Hepatocyte (in vitro differentiated cells): ENCODE results near the gene ABCA1. TPM values are rescaled to one million over a fixed set of nuclear protein-coding genes. Genes with fewer than 3 reads are reported as not detected.

Source experiments
- DNase-seq: peaks from one replicate; pipeline ENCODE4 v3.0.0-alpha.2; 2016; ENCODE audit warnings: low spot score
- H2AFZ ChIP-seq: fragments of 200-600 bp; sonication (generic); 2 replicates; pipeline ENCODE4 v1.6.0; 2016; ENCODE audit warnings: antibody characterized with exemption, mild to moderate bottlenecking
- H3K27ac ChIP-seq: fragments of 200-600 bp; sonication (generic); 2 replicates; pipeline ENCODE4 v1.5.1; 2016; ENCODE audit warnings: mild to moderate bottlenecking
- H3K27me3 ChIP-seq: fragments of 200-600 bp; sonication (generic); 2 replicates; pipeline ENCODE4 v1.6.1; 2016
- H3K36me3 ChIP-seq: fragments of 200-600 bp; sonication (generic); replicated peaks from 2 replicates; pipeline ENCODE4 v1.5.1; 2016; ENCODE audit warnings: low read depth; ENCODE audit not compliant: insufficient read depth
- H3K4me1 ChIP-seq: fragments of 200-600 bp; sonication (generic); 2 replicates; pipeline ENCODE4 v1.5.1; 2016; ENCODE audit warnings: mild to moderate bottlenecking, moderate library complexity; ENCODE audit not compliant: insufficient read depth
- H3K4me2 ChIP-seq: fragments of 200-600 bp; sonication (generic); 2 replicates; pipeline ENCODE4 v1.6.0; 2016
- H3K4me3 ChIP-seq: fragments of 200-600 bp; sonication (generic); 2 replicates; pipeline ENCODE4 v1.5.1; 2016; ENCODE audit warnings: mild to moderate bottlenecking
- H3K79me2 ChIP-seq: fragments of 200-600 bp; sonication (generic); 2 replicates; pipeline ENCODE4 v1.6.0; 2017; ENCODE audit warnings: mild to moderate bottlenecking
- H3K9me2 ChIP-seq: fragments of 200-600 bp; sonication (generic); replicated peaks from 2 replicates; pipeline ENCODE4 v1.6.0; 2017; ENCODE audit warnings: mild to moderate bottlenecking; ENCODE audit not compliant: insufficient read depth
- H3K9me3 ChIP-seq: fragments of 200-600 bp; sonication (generic); 2 replicates; pipeline ENCODE4 v1.5.1; 2016; ENCODE audit warnings: low read depth, mild to moderate bottlenecking
- H4K20me1 ChIP-seq: fragments of 200-600 bp; sonication (generic); 2 replicates; pipeline ENCODE4 v1.6.0; 2016; ENCODE audit warnings: mild to moderate bottlenecking; ENCODE audit not compliant: insufficient read depth, poor library complexity, severe bottlenecking
- EZH2 ChIP-seq: fragments of 200-600 bp; sonication (generic); IDR thresholded peaks from 2 replicates; pipeline ENCODE4 v1.6.1; 2016; ENCODE audit warnings: antibody characterized with exemption, mild to moderate bottlenecking, borderline replicate concordance
- EZH2phosphoT487 ChIP-seq: fragments of 200-600 bp; sonication (generic); IDR thresholded peaks from one replicate; pipeline ENCODE4 v1.6.1; 2018; ENCODE audit warnings: antibody characterized with exemption, mild to moderate bottlenecking, low read depth, moderate library complexity; ENCODE audit not compliant: unreplicated experiment, severe bottlenecking
- WGBS: methylation state at CpG from one replicate; pipeline ENCODE4 v1.1.6; 2016; ENCODE audit warnings: low lambda C conversion rate; ENCODE audit errors: missing lambda C conversion rate; 5-methylcytosine and 5-hydroxymethylcytosine counted together
- polyA plus RNA-seq: library from polyadenylated mRNA; unstranded; fragments of >200 nt; fragmentation: Nextera tagmentation; extraction: Ambion mirVana; gene quantifications from 2 replicates; pipeline ENCODE4 v1.2.1, GENCODE V29; 2016
- total RNA-seq: library from RNA; depleted of rRNA; stranded (reverse); fragments of >200 nt; gene quantifications from 2 replicates; pipeline ENCODE4 v1.2.3, GENCODE V29; 2014
- TF ChIP-seq, protein P1 (sequence below): fragments of 200-600 bp; sonication (generic); IDR thresholded peaks from 2 replicates; pipeline ENCODE4 v1.5.1; 2016; ENCODE audit warnings: antibody characterized with exemption, mild to moderate bottlenecking; ENCODE audit not compliant: poor library complexity

ABCA1 gene
- total and polyA plus RNA-seq, 2 experiments from 2014 or later = 14.5 to 87.4 TPM

DNA sequence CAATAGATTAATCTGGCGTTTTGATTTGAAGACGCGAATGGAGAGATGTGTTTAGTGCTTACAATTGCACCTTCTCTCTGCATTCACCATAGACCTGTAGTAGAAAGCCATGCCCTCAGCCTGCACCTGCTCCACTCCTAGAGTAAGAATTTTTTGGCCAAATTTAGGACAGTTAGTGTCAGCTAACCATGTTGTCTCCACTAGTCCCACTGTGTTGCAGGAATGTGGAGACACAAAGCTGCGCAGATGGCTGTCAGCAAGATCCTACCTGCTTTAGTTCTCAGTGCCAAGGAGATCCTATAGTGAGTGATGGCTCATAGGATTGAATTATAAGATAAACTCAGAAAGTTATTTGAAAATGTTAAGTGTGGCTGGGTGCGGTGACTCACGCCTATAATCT lies 35.1 kb upstream of the ABCA1 start:
- Histone ChIP-seq H3K4me3 (no peak overlapping the region), H3K36me3 (no peaks in the 10 kb centered on the region), H3K79me2 (no peaks in the 10 kb centered on the region), H4K20me1 (no peaks in the 10 kb centered on the region), H3K9me3 (no peaks in the 10 kb centered on the region), H3K4me2 (no peak overlapping the region), H2AFZ (no peak overlapping the region), H3K27ac (no peak overlapping the region), H3K9me2 (no peaks in the 10 kb centered on the region), H3K27me3 (no peaks in the 10 kb centered on the region), H3K4me1 (peaks cover 11% of the 10 kb centered on the region)
- TF ChIP-seq EZH2phosphoT487 (no peak), EZH2 (no peak)
- TF ChIP-seq, protein P1, sequence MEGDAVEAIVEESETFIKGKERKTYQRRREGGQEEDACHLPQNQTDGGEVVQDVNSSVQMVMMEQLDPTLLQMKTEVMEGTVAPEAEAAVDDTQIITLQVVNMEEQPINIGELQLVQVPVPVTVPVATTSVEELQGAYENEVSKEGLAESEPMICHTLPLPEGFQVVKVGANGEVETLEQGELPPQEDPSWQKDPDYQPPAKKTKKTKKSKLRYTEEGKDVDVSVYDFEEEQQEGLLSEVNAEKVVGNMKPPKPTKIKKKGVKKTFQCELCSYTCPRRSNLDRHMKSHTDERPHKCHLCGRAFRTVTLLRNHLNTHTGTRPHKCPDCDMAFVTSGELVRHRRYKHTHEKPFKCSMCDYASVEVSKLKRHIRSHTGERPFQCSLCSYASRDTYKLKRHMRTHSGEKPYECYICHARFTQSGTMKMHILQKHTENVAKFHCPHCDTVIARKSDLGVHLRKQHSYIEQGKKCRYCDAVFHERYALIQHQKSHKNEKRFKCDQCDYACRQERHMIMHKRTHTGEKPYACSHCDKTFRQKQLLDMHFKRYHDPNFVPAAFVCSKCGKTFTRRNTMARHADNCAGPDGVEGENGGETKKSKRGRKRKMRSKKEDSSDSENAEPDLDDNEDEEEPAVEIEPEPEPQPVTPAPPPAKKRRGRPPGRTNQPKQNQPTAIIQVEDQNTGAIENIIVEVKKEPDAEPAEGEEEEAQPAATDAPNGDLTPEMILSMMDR = no peak
- 95% methylated on average over 6 of the region's 6 CpGs for WGBS
- DNase-seq = no peak

DNA sequence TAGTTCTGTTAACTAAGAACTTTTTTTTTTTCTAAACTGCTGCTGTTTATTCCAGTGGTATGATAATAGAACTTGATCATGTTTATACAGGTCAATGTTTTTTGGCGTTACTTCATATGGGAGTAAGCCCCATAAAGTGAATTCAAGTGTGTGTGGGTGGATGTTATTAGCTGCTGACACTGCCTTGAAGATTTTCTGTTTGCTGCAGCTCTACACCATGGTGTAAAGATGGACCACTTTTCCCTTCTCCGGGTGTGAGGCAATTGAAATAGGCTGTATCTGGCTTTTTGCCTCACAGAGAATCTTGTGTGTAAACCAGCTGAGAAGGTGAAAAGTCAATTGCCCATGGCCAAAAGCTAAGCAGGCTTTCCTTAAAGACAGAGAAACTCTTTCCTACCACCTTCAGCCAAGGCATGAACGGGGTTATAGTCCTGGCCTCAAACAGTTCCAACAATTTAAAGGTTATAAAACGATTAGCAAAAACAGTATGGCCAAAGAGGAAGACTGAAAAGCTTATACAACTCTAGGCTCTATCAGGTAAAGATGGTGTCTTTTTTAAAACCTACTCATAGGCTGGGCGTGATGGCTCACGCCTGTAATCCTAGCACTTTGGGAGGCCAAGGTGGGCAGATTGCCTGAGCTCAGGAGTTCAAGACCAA lies 33.9 kb upstream of the ABCA1 start:
- H3K36me3 ChIP-seq = no peaks in the 10 kb centered on the region
- no peak overlapping the region for H3K4me3 ChIP-seq
- H3K4me1 ChIP-seq = peaks cover 11% of the 10 kb centered on the region
- H3K27ac ChIP-seq = peak overlapping the region; percentile 41
- H3K79me2 ChIP-seq = no peaks in the 10 kb centered on the region
- no peak overlapping the region for H2AFZ ChIP-seq
- H4K20me1 ChIP-seq = no peaks in the 10 kb centered on the region
- no peaks in the 10 kb centered on the region for H3K27me3 ChIP-seq
- no peaks in the 10 kb centered on the region for H3K9me2 ChIP-seq
- no peak for DNase-seq
- no peak overlapping the region for H3K4me2 ChIP-seq
- TF ChIP-seq EZH2 = no peak
- TF ChIP-seq EZH2phosphoT487 = no peak
- TF ChIP-seq, protein P1 = no peak
- WGBS = 65% methylated on average over 6 of the region's 6 CpGs
- H3K9me3 ChIP-seq = no peaks in the 10 kb centered on the region

DNA sequence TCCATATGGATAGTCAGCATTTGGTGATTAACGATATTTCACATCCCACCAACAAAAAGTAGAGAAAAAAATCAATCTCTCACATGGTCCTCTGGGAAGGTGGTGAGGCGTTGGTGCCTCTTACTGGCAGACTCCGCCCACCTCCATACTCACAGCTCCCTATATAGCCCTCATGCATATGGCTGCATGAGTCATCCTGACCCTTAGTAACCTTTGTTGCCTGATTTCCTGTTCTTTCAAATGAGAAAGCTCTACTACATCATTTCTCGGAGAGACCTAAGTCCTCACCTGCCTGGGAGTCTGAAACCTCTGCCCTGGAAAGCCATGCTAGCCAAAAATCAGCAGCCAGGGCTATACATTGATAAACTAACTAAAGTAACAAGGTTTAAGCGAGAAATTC lies 33.3 kb upstream of the ABCA1 start:
- Histone ChIP-seq H3K27me3 (no peaks in the 10 kb centered on the region), H3K36me3 (no peaks in the 10 kb centered on the region), H4K20me1 (no peaks in the 10 kb centered on the region), H2AFZ (no peak overlapping the region), H3K4me3 (no peak overlapping the region), H3K9me2 (no peaks in the 10 kb centered on the region), H3K4me2 (no peak overlapping the region), H3K27ac (peak overlapping the region; percentile 41), H3K79me2 (no peaks in the 10 kb centered on the region), H3K4me1 (peaks cover 11% of the 10 kb centered on the region), H3K9me3 (no peaks in the 10 kb centered on the region)
- 53% methylated on average over 5 of the region's 5 CpGs for WGBS
- DNase-seq = peak; percentile 85
- TF ChIP-seq EZH2 (no peak), EZH2phosphoT487 (no peak)
- TF ChIP-seq, protein P1 = no peak
